GM23248 (cell line): ENCODE results near the gene ACVR1.

Experiments used
- EZH2 ChIP-seq: fragments of 200-600 bp; sonication (generic); IDR thresholded peaks from 2 replicates; pipeline ENCODE4 v1.6.1; 2018; ENCODE audit warnings: antibody characterized with exemption, mild to moderate bottlenecking; ENCODE audit not compliant: insufficient read depth, poor library complexity, severe bottlenecking
- EZH2phosphoT487 ChIP-seq: fragments of 200-600 bp; sonication (generic); IDR thresholded peaks from 2 replicates; pipeline ENCODE4 v1.6.1; 2018; ENCODE audit warnings: antibody characterized with exemption, moderate library complexity, mild to moderate bottlenecking, low read depth; ENCODE audit not compliant: insufficient read depth

DNA sequence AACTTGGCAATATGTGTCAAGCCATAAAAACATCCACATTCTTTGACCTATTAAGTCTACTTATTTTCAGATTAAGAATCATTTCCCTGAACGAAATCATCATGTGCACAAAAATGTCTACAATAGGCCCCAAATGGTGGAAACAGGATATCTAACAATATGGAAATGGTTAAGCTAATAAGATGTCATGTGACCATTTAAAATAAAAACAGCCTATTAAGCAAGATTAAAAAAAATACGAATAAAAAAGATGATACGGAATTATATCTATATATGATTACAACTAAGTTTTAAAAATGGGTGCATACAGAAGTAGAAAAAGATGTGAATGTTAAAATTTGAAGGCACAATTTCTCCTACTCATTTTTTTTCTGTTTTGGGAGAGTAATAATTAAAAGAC, 128.8 kb downstream of the ACVR1 start:
- no peak for TF ChIP-seq EZH2
- TF ChIP-seq EZH2phosphoT487, result no peak
